ENCODE measurements around the gene LMAN1L. TPM values are rescaled to one million over a fixed set of nuclear protein-coding genes. Genes with fewer than 3 reads are reported as not detected.

Gene LMAN1L
- total and polyA plus RNA-seq, 9 donors = not detected

- Histone ChIP-seq H3K27me3 (no peaks in the 10 kb centered on the region), H3K27ac (no peak overlapping the region), H3K36me3 (no peaks in the 10 kb centered on the region), H3K4me1 (ENCODE audit: insufficient read depth) (no peaks in the 10 kb centered on the region), H3K9me3 (no peaks in the 10 kb centered on the region), H3K4me3 (no peak overlapping the region)
- intact Hi-C loops (cut with DNase I) = loop anchor here in 2 of 4 donors (2.0 to 10.0 kb wide), 2 partner anchors 53 to 57 kb away; partner anchors contain the start of gene FAM219B (in 1 of the 2)
- 70 to 87% (median 81%) methylated on average over 3 of the region's 3 CpGs for WGBS, 3 donors
- TF ChIP-seq POLR2A (IDR thresholded peaks at IDR 0.05) (no peak), EP300 (IDR thresholded peaks at IDR 0.05) (no peak)
- DNase-seq = no peak
These were observed 34.8 kb downstream of the LMAN1L start for GRCh38 chr15:74847432-74847831.

- no peaks in the 10 kb centered on the region for H3K36me3 ChIP-seq
- H3K4me1 ChIP-seq (ENCODE audit: insufficient read depth) = no peaks in the 10 kb centered on the region
- H3K4me3 ChIP-seq = no peak overlapping the region
- intact Hi-C loops (cut with DNase I) = no loop called here
- H3K27me3 ChIP-seq = no peaks in the 10 kb centered on the region
- no peaks in the 10 kb centered on the region for H3K9me3 ChIP-seq
- TF ChIP-seq CTCF (IDR thresholded peaks at IDR 0.05) = no peak
- TF ChIP-seq EP300 (IDR thresholded peaks at IDR 0.05) = no peak
- WGBS, 3 donors = 88 to 97% (median 97%) methylated on average over 4 of the region's 4 CpGs
- DNase-seq = no peak
- no peak overlapping the region for H3K27ac ChIP-seq
These were observed 37.8 kb downstream of the LMAN1L start for GRCh38 chr15:74850393-74850792.

GRCh38 chr15:74851960-74852359 is 39.3 kb downstream of the LMAN1L start:
- DNase-seq = no peak
- H3K27ac ChIP-seq = no peak overlapping the region
- no peak overlapping the region for H3K4me3 ChIP-seq
- TF ChIP-seq CTCF (IDR thresholded peaks at IDR 0.05) = no peak
- TF ChIP-seq POLR2A (IDR thresholded peaks at IDR 0.05) = no peak
- TF ChIP-seq EP300 (IDR thresholded peaks at IDR 0.05) = no peak
- no peaks in the 10 kb centered on the region for H3K4me1 ChIP-seq (ENCODE audit: insufficient read depth)
- no peaks in the 10 kb centered on the region for H3K9me3 ChIP-seq
- H3K36me3 ChIP-seq = no peaks in the 10 kb centered on the region
- no peaks in the 10 kb centered on the region for H3K27me3 ChIP-seq
- intact Hi-C loops (cut with DNase I) = no loop called here
- 87 to 94% (median 89%) methylated on average over 7 of the region's 7 CpGs for WGBS, 3 donors

- Histone ChIP-seq H3K9me3 (no peaks in the 10 kb centered on the region), H3K27ac (no peak overlapping the region), H3K36me3 (no peaks in the 10 kb centered on the region), H3K27me3 (no peaks in the 10 kb centered on the region), H3K4me1 (ENCODE audit: insufficient read depth) (no peaks in the 10 kb centered on the region), H3K4me3 (no peak overlapping the region)
- TF ChIP-seq CTCF (IDR thresholded peaks at IDR 0.05) = no peak
- TF ChIP-seq EP300 (IDR thresholded peaks at IDR 0.05) = no peak
- TF ChIP-seq POLR2A (IDR thresholded peaks at IDR 0.05) = no peak
- WGBS, 3 donors = 93 to 96% (median 94%) methylated on average over 13 of the region's 13 CpGs
- intact Hi-C loops (cut with DNase I) = no loop called here
- no peak for DNase-seq
These were observed 41.9 kb downstream of the LMAN1L start for GRCh38 chr15:74854453-74855022.

- 95 to 97% (median 96%) methylated on average over 2 of the region's 2 CpGs for WGBS, 3 donors
- intact Hi-C loops (cut with DNase I) = no loop called here
- H3K4me1 ChIP-seq (ENCODE audit: insufficient read depth) = no peaks in the 10 kb centered on the region
- H3K27ac ChIP-seq = no peak overlapping the region
- H3K27me3 ChIP-seq = no peaks in the 10 kb centered on the region
- H3K36me3 ChIP-seq = no peaks in the 10 kb centered on the region
- H3K9me3 ChIP-seq = no peaks in the 10 kb centered on the region
- DNase-seq = no peak
- H3K4me3 ChIP-seq = no peak overlapping the region
- TF ChIP-seq POLR2A (IDR thresholded peaks at IDR 0.05) = no peak
- TF ChIP-seq EP300 (IDR thresholded peaks at IDR 0.05) = no peak
- no peak for TF ChIP-seq CTCF (IDR thresholded peaks at IDR 0.05)
These were observed 43.2 kb downstream of the LMAN1L start for GRCh38 chr15:74855857-74856256.

Data from ovary (tissue), 9 donors.